Transverse colon (tissue), 4 donors: ENCODE results near the gene CCNQ. TPM values are rescaled to one million over a fixed set of nuclear protein-coding genes. Genes with fewer than 3 reads are reported as not detected.

Source experiments
- DNase-seq: peaks from one replicate; pipeline ENCODE4 v3.0.0-alpha.2; 2019
- H3K27ac ChIP-seq, 4 donors: fragments of 200-600 bp; sonication (generic); 2 replicates each; pipeline ENCODE4 v1.5.1; 2016 to 2018; ENCODE audit warnings: inconsistent platforms in 4 of 4
- H3K27me3 ChIP-seq: fragments of 200-600 bp; sonication (generic); 2 replicates; pipeline ENCODE4 v1.5.1; 2017; ENCODE audit warnings: inconsistent platforms
- H3K36me3 ChIP-seq, 4 donors: fragments of 200-600 bp; sonication (generic); 2 replicates each; pipeline ENCODE4 v1.5.1; 2017 to 2019; ENCODE audit warnings: inconsistent platforms in 4 of 4
- H3K4me1 ChIP-seq, 4 donors: fragments of 200-600 bp; sonication (generic); 2 replicates each; pipeline ENCODE4 v1.5.1; 2017 to 2020; ENCODE audit warnings: inconsistent platforms in 4 of 4
- H3K4me3 ChIP-seq, 4 donors: fragments of 200-600 bp; sonication (generic); 1 replicate in 1 of 4; 2 replicates in 3 of 4; pipeline versions ENCODE4 v1.5.1 to v1.6.1; 2017 to 2019; ENCODE audit warnings: inconsistent platforms in 4 of 4
- H3K9me3 ChIP-seq, 2 donors: fragments of 200-600 bp; sonication (generic); 2 replicates each; pipeline ENCODE4 v1.5.1; 2017 to 2019; ENCODE audit warnings: inconsistent platforms in 2 of 2
- EP300 ChIP-seq: sonication (generic); formaldehyde crosslinking; IDR thresholded peaks from one replicate; pipeline ENCODE4 v1.6.1; 2017; ENCODE audit warnings: antibody characterized with exemption, low read depth
- POLR2A ChIP-seq: fragments of 450-650 bp; IDR thresholded peaks from one replicate; pipeline ENCODE4 v1.6.1; 2016; ENCODE audit warnings: antibody characterized with exemption, mild to moderate bottlenecking, moderate library complexity
- POLR2AphosphoS5 ChIP-seq, 3 donors: sonication (generic); formaldehyde crosslinking; IDR thresholded peaks; one replicate each; pipeline ENCODE4 v1.6.1; 2016; ENCODE audit warnings: antibody characterized with exemption in 3 of 3
- WGBS, 2 donors: methylation state at CpG; one replicate each; pipeline ENCODE4 v1.1.5; 2018; ENCODE audit warnings: low coverage in 1 of 2; 5-methylcytosine and 5-hydroxymethylcytosine counted together
- in situ Hi-C, 4 donors: fragments of 200-750 bp; cut with MboI; loops; one replicate each; pipeline versions ENCODE4 v1.15.0 to v1.15.1; 2017; ENCODE audit warnings: low sequenced_read_pairs in 3 of 4, low pct_ligation_motif_present in 1 of 4, low pct_unique_long_range_greater_than_20kb in 1 of 4
- intact Hi-C: fragments of 100-400 bp; cut with DNase I; formaldehyde crosslinking; loops from one replicate; pipeline ENCODE4 v1.15.1; 2023; ENCODE audit warnings: low total_unique reads
- total RNA-seq, 4 donors: library from RNA; depleted of rRNA; stranded (reverse); fragments of >200 nt; gene quantifications; one replicate each; pipeline ENCODE4 v1.1.0, GENCODE V29; 2016
- TF ChIP-seq, protein P1 (sequence below), 5 experiments: fragments of 200-600 bp in 3 of 5; fragments of 450-650 bp in 2 of 5; sonication (generic) in 3 of 5; IDR thresholded peaks; 1 replicate in 2 of 5; 2 replicates in 3 of 5; pipeline ENCODE4 v1.5.1; 2016 to 2017; ENCODE audit warnings: antibody characterized with exemption in 5 of 5, inconsistent platforms in 3 of 5, mild to moderate bottlenecking in 2 of 5, moderate library complexity in 1 of 5

The CCNQ gene
- total RNA-seq, 4 donors from 2014 or later: 5.2 to 32.5 (median 26.8) TPM

- Histone ChIP-seq H3K27me3 (no peaks in the 10 kb centered on the region), H3K27ac (no peak overlapping the region), H3K9me3 (no peaks in the 10 kb centered on the region), H3K4me3 (no peak overlapping the region), H3K36me3 (no peaks in the 10 kb centered on the region), H3K4me1 (peaks cover 0 to 3% (median 0%) of the 10 kb centered on the region in 4 donors)
- DNase-seq: no peak
- intact Hi-C loops (no loop called here), in situ Hi-C loops (no loop called here)
- whole genome bisulfite sequencing, 2 donors: 93% methylated on average over 10 of the region's 10 CpGs; no CpG with 5 or more reads in 1 of the 2 donors
- TF ChIP-seq, protein P1, sequence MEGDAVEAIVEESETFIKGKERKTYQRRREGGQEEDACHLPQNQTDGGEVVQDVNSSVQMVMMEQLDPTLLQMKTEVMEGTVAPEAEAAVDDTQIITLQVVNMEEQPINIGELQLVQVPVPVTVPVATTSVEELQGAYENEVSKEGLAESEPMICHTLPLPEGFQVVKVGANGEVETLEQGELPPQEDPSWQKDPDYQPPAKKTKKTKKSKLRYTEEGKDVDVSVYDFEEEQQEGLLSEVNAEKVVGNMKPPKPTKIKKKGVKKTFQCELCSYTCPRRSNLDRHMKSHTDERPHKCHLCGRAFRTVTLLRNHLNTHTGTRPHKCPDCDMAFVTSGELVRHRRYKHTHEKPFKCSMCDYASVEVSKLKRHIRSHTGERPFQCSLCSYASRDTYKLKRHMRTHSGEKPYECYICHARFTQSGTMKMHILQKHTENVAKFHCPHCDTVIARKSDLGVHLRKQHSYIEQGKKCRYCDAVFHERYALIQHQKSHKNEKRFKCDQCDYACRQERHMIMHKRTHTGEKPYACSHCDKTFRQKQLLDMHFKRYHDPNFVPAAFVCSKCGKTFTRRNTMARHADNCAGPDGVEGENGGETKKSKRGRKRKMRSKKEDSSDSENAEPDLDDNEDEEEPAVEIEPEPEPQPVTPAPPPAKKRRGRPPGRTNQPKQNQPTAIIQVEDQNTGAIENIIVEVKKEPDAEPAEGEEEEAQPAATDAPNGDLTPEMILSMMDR (IDR thresholded peaks at IDR 0.05): no peak
- TF ChIP-seq POLR2A: no peak
- no peak for TF ChIP-seq EP300
- no peak for TF ChIP-seq POLR2AphosphoS5 (IDR thresholded peaks at IDR 0.05)
These were observed 11.6 kb downstream of the CCNQ start for GRCh38 chrX:153587342-153587741.

DNA sequence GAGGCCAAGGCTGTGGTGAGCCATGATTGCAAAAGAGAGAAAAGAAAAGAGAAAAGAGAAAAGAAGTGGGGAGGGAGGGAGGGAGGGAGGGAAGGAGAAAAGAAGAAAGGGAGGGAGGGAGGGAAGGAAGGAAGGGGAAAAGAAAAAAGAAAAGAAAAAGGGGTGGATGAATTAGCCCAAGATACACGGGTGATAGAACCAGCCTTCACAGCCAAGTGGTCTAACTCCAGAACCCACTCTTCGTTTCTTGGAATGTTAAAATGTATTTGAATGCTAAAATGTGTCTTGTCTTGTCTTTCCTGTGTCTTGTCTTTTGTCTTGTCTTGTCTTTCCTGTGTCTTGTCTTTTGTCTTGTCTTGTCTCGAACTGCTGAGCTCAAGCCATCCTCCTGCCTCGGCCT, 13.1 kb downstream of the CCNQ start:
- peaks cover 0 to under 1% (median 0%) of the 10 kb centered on the region in 4 donors for H3K4me1 ChIP-seq
- TF ChIP-seq, protein P1 (IDR thresholded peaks at IDR 0.05): no peak
- no peak for TF ChIP-seq POLR2A
- H3K4me3 ChIP-seq: no peak overlapping the region
- WGBS, 2 donors: 85 to 100% methylated on average over 2 to 4 of the region's 4 CpGs
- H3K27me3 ChIP-seq: no peaks in the 10 kb centered on the region
- no peak overlapping the region for H3K27ac ChIP-seq
- intact Hi-C loops: no loop called here
- in situ Hi-C loops: no loop called here
- no peaks in the 10 kb centered on the region for H3K9me3 ChIP-seq
- no peak for DNase-seq
- H3K36me3 ChIP-seq: no peaks in the 10 kb centered on the region

DNA sequence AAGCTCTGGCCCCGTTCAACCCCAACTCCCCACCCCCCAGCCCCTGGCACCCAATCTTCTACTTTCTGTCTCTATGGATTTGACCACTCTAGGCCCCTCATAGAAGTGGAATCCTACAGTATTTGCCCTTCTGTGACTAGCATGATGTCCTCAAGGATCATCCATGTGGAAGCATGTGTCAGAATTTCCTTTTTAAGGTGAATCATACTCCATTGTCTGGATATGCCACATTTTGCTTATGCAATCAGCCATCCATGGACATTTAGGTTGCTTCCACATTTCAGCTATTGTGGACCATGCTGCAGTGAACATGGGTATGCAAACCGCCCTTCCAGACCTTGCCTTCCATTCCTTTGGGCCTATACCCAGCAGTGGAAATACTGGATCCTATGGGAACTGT, 15.5 kb downstream of the CCNQ start:
- in situ Hi-C loops: no loop called here
- H3K36me3 ChIP-seq: no peaks in the 10 kb centered on the region
- no peak for DNase-seq
- H3K4me1 ChIP-seq: no peaks in the 10 kb centered on the region
- WGBS, 2 donors: 20 to 60% methylated on average over 1 to 2 of the region's 2 CpGs
- no peaks in the 10 kb centered on the region for H3K9me3 ChIP-seq
- no peaks in the 10 kb centered on the region for H3K27me3 ChIP-seq
- no peak overlapping the region for H3K27ac ChIP-seq
- intact Hi-C loops: no loop called here
- TF ChIP-seq, protein P1 (IDR thresholded peaks at IDR 0.05): no peak
- TF ChIP-seq POLR2AphosphoS5 (IDR thresholded peaks at IDR 0.05) (no peak), EP300 (no peak), POLR2A (no peak)
- no peak overlapping the region for H3K4me3 ChIP-seq

GRCh38 chrX:153582896-153583295, 16.0 kb downstream of the CCNQ start:
- H3K36me3 ChIP-seq: no peaks in the 10 kb centered on the region
- H3K9me3 ChIP-seq: no peaks in the 10 kb centered on the region
- WGBS, 2 donors: 48% methylated on average over 13 of the region's 13 CpGs; no CpG with 5 or more reads in 1 of the 2 donors
- H3K27me3 ChIP-seq: no peaks in the 10 kb centered on the region
- no peaks in the 10 kb centered on the region for H3K4me1 ChIP-seq
- in situ Hi-C loops: no loop called here
- peak; percentile 45 for DNase-seq
- intact Hi-C loops: no loop called here
- no peak overlapping the region for H3K27ac ChIP-seq
- TF ChIP-seq, protein P1 (IDR thresholded peaks at IDR 0.05): no peak
- no peak for TF ChIP-seq POLR2A
- TF ChIP-seq POLR2AphosphoS5 (IDR thresholded peaks at IDR 0.05): no peak
- TF ChIP-seq EP300: no peak
- H3K4me3 ChIP-seq: no peak overlapping the region
